Measurements from ENCODE around the gene CLCN7.
A peak's percentile ranks its signal among the peaks of the same experiment; 100 is the strongest.

CLCN7 gene

DNA sequence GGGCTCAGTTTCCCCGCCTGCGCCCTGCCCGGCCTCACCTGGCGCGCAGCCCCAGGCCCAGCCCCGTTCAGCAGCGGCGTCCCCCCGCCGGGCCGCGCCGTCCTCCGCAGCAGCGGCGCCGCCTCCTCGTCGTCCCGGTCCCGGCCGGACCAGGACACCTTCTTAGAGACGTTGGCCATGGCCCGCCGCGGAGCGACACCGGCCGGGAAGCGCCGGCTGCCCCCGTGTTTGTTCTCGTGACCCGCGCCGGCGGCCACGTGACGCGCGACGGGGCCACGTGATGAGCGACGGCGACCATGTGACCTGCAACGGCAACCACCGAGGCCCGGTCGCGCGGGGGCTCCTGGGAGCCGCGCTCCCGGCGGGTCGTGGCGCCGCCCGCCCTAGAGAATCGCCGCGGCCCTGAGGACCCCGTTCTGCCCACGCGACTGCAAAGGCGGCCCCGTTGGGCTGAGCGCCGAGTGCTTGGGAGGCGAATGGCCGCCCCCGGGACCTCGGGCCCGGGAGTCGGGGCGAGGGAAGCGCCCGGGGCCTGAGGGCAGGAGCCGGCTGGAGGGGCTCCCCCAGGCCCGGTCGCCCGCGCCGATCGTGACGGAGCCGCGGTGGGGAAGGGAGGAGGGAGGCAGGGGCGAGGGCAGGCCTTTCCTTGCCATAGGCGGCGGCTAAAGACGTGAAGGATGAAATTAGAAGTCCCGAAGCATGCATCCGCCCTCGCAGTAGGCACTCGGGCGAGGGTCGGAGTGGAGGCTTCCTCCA lies at the start of gene CLCN7:
Gene CLCN7, minus strand, starts transcription at position 233 of the 756 bp plus-strand sequence. Its CDS starts 54 bp downstream, at position 179.
- DNase-seq (ENCODE audit: low spot score): peak; percentile 72

DNA sequence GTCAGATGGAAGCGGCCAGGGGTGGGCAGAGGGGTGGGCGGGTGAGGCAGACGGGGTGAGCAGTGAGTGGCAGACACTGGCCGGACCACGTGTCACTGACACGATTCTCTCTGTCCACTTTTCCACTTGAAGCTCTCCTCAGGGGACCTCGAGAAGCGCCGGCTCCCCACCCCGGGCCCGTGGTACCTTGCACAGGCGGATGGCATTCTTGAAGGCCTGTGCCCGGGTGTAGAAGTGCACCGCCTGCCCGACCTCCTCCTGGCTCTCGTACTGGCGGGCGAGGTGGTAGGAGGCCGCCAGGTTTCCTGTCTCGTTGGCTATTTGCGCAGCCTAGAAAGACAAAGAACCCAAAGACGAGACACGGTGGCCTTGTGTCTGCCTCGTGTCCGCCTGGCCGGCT lies 49.5 kb upstream of the CLCN7 start:
- no peak for DNase-seq (ENCODE audit: low spot score)

DNA sequence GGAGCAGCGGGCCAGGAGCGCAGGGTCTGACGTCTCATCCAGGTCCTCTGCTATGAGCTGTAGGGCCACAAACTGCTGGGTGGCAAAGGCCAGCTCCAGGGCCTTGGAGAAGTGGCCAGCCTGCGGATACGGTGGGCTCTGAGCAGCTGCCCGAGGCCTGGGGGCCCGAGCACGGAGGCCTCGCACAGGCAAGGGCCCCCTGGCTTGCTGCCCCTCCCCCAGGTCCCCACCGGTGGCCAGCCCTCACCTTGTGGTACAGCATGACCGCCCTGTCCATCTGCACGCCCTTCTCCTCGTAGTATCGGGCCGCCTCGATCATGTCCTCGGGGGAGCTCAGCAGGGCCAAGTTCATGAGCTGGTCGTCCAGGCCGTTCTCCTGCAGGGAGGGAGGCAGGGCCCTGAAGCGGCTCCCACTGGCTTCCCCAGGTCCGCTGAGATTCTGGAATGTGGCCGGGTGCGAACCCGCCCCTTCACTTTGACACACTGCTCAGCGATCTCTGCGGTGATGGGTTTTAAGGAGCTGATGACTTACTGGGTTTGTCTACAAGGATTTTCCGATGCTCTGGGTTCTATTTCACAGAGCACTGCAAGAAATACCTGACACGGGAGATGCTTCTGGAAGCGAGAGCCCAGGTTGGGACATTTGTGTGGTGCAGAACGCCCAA lies 48.9 kb upstream of the CLCN7 start:
- no peak for DNase-seq (ENCODE audit: low spot score)

GRCh38 chr16:1520461-1520860 lies 45.6 kb upstream of the CLCN7 start:
- no peak for DNase-seq (ENCODE audit: low spot score)

- no peak for DNase-seq (ENCODE audit: low spot score)
Measured at GRCh38 chr16:1519831-1520230, 45.0 kb upstream of the CLCN7 start.

DNA sequence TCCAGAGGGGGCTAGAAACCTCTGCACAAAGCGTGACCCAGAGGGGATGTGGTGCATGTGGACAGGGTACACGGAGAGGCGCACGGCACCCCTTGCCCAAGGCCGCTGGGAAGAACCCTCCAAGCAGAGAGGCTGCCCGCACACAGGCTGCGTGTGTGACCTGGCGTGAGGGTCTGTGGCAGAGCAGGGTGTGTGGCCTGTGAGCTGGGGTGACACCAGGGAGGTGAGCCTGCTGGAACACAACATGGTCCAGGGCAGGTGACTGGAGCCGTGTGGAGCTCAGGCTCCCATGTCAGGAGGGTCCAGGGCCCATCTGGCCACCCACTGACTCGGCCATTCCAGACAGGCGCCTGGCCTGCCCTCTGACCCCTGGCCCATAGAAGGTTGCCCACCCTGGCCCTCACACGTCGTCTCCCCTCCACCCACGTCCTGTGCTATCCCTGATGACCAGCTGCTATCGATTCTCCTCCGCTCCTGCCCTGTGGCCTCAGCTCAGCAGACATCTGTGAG lies 43.9 kb upstream of the CLCN7 start:
- DNase-seq (ENCODE audit: low spot score): no peak

DNA sequence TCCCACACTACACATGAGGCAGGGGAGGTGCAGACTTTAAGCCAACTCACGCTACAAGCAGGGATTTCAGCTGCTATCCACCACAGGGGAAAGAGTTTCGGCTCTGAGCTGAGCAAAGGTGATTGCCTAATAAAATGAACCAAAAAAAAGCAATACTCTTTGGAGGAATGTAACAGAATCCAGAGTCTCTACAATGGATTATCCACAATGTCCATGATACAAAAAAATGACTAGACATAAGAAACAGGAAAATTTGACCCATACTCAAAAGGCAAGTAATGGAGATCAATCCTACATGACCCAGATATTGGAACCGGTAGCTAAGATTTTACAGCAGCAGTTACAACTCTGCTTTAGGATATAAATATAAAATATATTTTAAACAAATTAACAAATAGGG lies 39.7 kb upstream of the CLCN7 start:
- DNase-seq (ENCODE audit: low spot score): no peak

DNA sequence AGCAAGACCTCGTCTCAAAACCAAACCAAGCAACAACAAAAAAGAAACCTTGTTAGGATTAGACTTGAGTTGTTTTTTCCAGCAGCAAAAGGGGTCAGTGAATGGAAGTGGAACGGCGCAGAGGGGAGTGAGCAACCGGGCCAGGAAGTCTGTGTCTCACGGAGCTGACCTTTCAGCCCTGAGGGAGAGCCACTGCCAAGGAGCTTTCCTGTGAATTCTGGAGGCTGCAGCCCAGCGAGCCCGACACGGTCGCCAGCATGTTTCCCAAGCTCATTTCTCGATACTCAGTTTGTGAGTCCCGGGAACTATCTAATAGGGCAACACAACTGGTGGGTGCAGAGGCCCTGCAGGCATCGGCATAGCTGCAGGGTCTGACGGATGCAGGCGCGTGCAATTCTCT lies 37.9 kb upstream of the CLCN7 start:
- DNase-seq (ENCODE audit: low spot score): no peak

- no peak for DNase-seq (ENCODE audit: low spot score)
Measured at GRCh38 chr16:1511662-1512569, 37.1 kb upstream of the CLCN7 start.

- no peak for DNase-seq (ENCODE audit: low spot score)
Measured at GRCh38 chr16:1510941-1511351, 36.1 kb upstream of the CLCN7 start.

GRCh38 chr16:1510272-1510671 lies 35.4 kb upstream of the CLCN7 start:
- DNase-seq (ENCODE audit: low spot score): no peak

DNA sequence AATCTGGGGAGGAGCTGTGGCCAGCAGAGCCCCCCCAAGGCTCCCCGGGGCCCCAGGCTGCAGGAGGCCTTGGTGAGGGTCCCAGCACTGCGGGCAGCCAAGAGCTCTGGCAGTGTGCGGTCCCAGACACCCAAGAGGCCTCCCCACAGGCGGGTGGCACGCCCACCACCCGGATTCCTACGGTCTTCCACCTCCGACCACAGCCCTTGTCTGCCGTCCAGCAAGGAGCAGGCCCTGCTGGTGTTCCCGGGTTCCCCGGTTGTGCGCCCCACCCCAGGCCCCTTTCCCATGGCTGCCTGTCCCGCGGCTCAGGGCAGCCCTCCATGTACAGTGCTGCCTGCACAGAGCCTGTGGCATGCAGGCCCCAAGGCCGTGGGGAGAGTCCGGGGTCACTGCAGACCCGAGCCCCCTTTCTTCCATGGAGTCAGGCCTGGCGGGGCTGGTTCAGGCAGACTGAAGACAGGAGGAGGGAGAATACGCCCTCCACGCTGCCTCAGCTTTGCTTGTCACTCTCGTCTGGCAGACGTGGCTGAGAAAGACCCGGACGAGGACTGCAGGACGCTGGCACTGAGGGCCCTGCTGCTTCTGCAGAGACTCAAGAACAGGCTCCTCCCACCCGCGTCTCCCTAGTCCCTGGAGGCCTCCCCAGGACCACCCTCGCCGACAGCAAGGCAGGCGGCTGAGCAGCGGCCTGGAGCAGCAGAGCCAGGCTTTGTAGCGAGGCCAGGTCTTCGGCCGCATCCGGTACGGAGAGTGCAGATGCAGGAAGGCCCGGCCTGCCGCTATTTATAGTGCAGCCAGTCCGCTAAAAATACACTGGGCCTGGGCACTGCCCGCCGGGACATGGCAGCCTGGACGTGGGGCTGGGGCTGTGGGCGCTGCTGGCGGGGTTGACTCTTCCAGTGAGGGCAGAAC lies 34.7 kb upstream of the CLCN7 start:
- no peak for DNase-seq (ENCODE audit: low spot score)

DNA sequence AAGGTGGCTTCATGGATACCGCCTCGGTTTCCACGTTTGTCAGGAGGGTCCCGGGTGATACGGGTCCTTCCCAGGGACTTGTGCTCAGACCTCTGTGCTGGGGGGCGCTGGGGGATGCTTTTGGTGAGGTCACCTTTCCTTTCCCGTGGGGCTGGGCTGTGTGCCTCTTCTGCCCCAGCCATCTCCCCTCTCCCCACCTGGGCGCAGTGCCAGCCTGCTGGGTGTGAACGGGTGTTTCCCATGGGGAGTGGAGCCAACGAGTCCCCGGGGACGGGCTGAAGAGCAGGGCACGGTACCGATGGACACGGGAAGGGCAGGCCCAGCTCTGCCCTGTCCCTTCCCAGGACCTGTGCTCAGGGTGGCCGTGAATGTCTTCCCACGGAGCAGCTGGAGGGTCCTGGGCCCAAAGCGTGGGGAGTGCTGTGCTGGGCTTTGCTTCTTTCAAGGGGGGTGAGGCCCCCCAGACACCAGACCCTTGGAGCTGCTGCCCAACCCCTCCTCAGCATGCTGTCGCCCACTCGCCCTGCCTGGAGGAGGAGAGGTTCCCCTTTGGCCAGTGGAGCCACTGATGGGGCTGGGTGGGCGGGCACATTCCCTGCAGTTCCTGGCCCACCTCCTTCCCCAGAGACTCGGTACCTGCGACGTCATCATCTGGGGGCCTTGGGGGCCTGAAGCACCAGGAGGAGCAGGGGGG lies 33.8 kb upstream of the CLCN7 start:
- no peak for DNase-seq (ENCODE audit: low spot score)

- no peak for DNase-seq (ENCODE audit: low spot score)
Measured at GRCh38 chr16:1506494-1507213, 31.8 kb upstream of the CLCN7 start.

- no peak for DNase-seq (ENCODE audit: low spot score)
Measured at GRCh38 chr16:1505912-1506311, 31.1 kb upstream of the CLCN7 start.

DNA sequence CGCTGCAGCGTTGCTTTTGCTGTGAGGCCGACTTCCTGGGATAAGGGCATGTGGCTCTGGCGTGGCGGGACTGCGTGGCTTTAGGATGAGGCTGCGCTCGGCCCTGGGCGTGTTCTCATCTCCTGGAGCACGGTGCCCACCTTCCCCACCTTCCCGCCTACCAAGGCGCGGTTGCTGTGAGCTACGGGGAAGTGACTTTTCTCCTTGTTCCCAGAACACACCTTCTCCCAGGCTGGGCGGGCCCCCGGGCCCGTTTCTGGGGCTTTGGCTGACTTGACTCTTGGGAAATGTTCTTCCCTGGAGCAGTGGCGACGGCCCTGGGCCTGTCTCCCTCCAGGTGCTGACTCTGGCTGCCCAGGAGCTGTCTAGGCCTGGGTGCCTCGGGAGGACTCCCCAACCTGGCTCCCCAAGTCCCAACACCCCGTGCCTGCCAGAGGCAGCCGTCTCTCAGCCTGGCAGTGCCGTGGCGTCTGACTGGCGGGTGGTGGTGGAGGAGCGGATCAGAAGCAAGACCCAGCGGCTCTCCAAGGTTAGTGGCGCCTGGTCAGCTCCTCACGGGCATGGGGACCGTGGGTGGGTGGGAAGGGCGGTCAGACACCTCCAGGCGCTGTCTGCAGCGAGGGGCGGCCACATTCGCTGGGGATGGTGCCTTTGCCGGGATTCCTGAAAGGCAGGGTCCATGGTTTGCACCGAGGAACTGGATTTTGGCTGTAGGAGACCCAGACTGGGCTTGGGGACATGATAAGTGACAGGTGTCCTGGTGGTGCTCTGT lies 30.4 kb upstream of the CLCN7 start:
- no peak for DNase-seq (ENCODE audit: low spot score)

DNA sequence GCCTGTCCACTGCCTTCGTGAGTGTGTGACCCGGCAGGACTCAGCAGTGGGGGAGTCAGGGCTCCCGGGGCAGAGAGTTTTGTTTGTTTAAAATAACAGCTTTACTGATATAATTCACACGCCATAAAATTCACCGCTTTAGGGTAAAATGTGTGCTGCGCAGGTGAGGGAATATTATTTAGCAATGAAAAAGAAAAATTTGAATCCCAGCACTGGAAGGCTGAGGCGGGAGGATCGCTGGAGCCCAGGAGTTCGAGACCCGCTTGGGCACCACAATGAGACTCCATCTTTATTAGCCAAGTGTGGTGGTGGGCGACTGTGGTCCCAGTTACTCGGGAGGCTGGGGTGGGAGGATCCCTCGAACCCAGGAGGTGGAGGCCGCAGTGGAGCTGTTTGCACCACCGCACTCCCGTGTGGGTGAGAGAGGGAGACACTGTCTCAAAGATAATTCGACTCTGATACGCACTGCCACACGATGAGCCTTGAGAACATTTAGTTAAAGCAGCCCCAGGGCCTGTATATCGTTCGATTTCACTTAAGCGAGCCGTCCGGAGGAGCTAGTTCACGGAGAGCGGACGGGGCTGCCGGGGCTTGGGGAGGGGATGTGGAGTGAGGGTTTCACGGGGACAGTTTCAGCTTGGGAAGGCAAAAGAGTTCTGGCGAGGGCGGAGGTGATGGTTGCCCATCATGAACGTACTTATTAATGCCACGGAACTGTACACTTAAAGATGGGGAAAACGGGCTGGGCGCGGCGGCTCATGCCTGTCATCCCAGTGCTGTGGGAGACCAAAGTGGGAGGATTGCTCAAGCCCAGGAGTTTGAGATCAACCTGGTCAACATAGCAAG lies 28.5 kb upstream of the CLCN7 start:
- DNase-seq (ENCODE audit: low spot score): no peak

Data from SW480 (cell line).